Naive thymus-derived CD4-positive, alpha-beta T cell (primary cell): ENCODE measurements around the gene ACOXL. TPM values are rescaled to one million over a fixed set of nuclear protein-coding genes. Genes with fewer than 3 reads are reported as not detected.
A peak's percentile ranks its signal among the peaks of the same experiment; 100 is the strongest.

Source experiments
- ATAC-seq: fragments of 150-1000 bp; cut with Tn5 transposase; 2 replicates; pipeline ENCODE4 v1.10.0; 2021; ENCODE audit warnings: mild to moderate bottlenecking, moderate library complexity
- CTCF ChIA-PET: fragments of 350-600 bp; sonication (Branson Sonifier 250); formaldehyde crosslinking; loops from one replicate; lab custom pipeline; 2021; ENCODE audit warnings: antibody characterized with exemption; lab: Charles Lee
- POLR2A ChIA-PET: fragments of 350-600 bp; sonication (Branson Sonifier 250); formaldehyde crosslinking; loops from one replicate; lab custom pipeline; 2021; ENCODE audit warnings: antibody characterized with exemption, inconsistent platforms; lab: Charles Lee
- DNase-seq, 9 donors: peaks; one replicate each; pipeline versions ENCODE4 v3.0.0 to v3.0.0-alpha.2; 2020 to 2022; ENCODE audit warnings: mixed read lengths in 1 of 9
- H3K27ac ChIP-seq: one replicate; pipeline ENCODE4 v1.7.0; 2013; ENCODE audit warnings: mild to moderate bottlenecking, low read depth, low read length, moderate library complexity
- H3K27me3 ChIP-seq, 2 donors: one replicate each; pipeline ENCODE4 v1.7.0; 2013; ENCODE audit warnings: low read length in 2 of 2, mild to moderate bottlenecking in 2 of 2, moderate library complexity in 2 of 2; ENCODE audit not compliant: control insufficient read depth in 2 of 2, insufficient read depth in 2 of 2
- H3K36me3 ChIP-seq, 3 experiments: 1 replicate in 2 of 3; 2 replicates in 1 of 3; pipeline ENCODE4 v1.7.0; 2013; ENCODE audit warnings: low read length in 3 of 3, mild to moderate bottlenecking in 3 of 3, moderate library complexity in 1 of 3; ENCODE audit not compliant: insufficient read depth in 3 of 3, control insufficient read depth in 2 of 3
- H3K4me1 ChIP-seq, 2 donors: one replicate each; pipeline ENCODE4 v1.7.0; 2013; ENCODE audit warnings: low read length in 2 of 2, mild to moderate bottlenecking in 2 of 2, moderate library complexity in 1 of 2; ENCODE audit not compliant: control insufficient read depth in 2 of 2, insufficient read depth in 2 of 2
- H3K4me3 ChIP-seq: 2 replicates; pipeline ENCODE4 v1.7.0; 2013; ENCODE audit warnings: mild to moderate bottlenecking, low read length
- H3K9me3 ChIP-seq, 3 experiments: 1 replicate in 2 of 3; 2 replicates in 1 of 3; pipeline ENCODE4 v1.7.0; 2013; ENCODE audit warnings: low read length in 3 of 3; ENCODE audit not compliant: control insufficient read depth in 2 of 3
- H3K27ac Mint-ChIP-seq, 9 donors: one replicate each; pipeline ENCODE4 v1.8.0; 2020 to 2022; ENCODE audit warnings: mixed read lengths in 9 of 9, mild to moderate bottlenecking in 8 of 9, moderate library complexity in 5 of 9, inconsistent platforms in 2 of 9
- H3K27me3 Mint-ChIP-seq, 5 donors: one replicate each; pipeline ENCODE4 v1.8.0; 2021 to 2022; ENCODE audit warnings: mixed read lengths in 5 of 5, mild to moderate bottlenecking in 1 of 5
- H3K36me3 Mint-ChIP-seq, 5 donors: one replicate each; pipeline ENCODE4 v1.8.0; 2020 to 2022; ENCODE audit warnings: mixed read lengths in 5 of 5, mild to moderate bottlenecking in 3 of 5, inconsistent platforms in 1 of 5
- H3K4me1 Mint-ChIP-seq, 7 donors: one replicate each; pipeline ENCODE4 v1.8.0; 2020 to 2022; ENCODE audit warnings: mixed read lengths in 7 of 7, mild to moderate bottlenecking in 3 of 7, inconsistent platforms in 1 of 7
- H3K4me3 Mint-ChIP-seq, 10 donors: one replicate each; pipeline ENCODE4 v1.8.0; 2020 to 2022; ENCODE audit warnings: mild to moderate bottlenecking in 10 of 10, mixed read lengths in 10 of 10, moderate library complexity in 6 of 10, inconsistent platforms in 2 of 10
- H3K9me3 Mint-ChIP-seq, 11 donors: one replicate each; pipeline ENCODE4 v1.8.0; 2020 to 2022; ENCODE audit warnings: mixed read lengths in 11 of 11, mild to moderate bottlenecking in 4 of 11, inconsistent platforms in 1 of 11, moderate library complexity in 1 of 11
- intact Hi-C, 2 donors: fragments of 100-400 bp; cut with micrococcal nuclease; formaldehyde crosslinking; loops; one replicate each; pipeline ENCODE4 v1.15.1; 2023
- polyA plus RNA-seq, 2 donors: library from polyadenylated mRNA; unstranded; fragments of 300-500 nt; fragmentation: Illumina TruSeq; gene quantifications; one replicate each; pipeline ENCODE4 v1.2.3, GENCODE V29; 2021
- total RNA-seq, 6 experiments: library from RNA in 5 of 6; stranded (reverse) in 5 of 6; gene quantifications; 1 replicate in 5 of 6; 2 replicates in 1 of 6; pipeline ENCODE4 v1.2.3 and lab custom pipeline; 2021 to 2026

ACOXL gene
- total and polyA plus RNA-seq, 7 experiments from 2014 or later = 0.29 TPM; not detected in 6

DNA sequence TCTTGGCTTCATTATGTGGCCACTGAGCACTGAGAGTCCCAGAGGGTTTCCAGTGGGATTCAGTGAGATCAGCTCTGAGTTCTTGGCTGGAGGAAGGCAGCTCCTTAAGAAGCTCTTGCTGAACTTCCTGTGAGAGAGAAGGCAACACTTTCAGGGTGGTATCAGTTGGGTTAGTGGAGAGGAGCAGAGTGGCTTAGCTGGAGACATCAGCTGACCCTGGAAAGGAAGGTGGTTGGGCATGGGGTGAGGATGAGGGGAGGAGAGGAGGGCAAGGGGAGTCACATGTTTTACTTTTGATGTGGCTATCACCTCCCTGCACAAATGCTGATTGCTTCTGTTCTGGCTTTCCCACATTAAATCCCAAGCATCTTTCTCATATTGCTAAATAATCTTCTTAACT lies 95.1 kb downstream of the ACOXL start:
- CTCF ChIA-PET = no interaction called here
- peaks cover 0 to 11% (median 0%) of the 10 kb centered on the region in 5 donors for H3K36me3 Mint-ChIP-seq
- Histone ChIP-seq H3K4me1 (peaks cover 0 to 7% of the 10 kb centered on the region in 2 donors), H3K4me3 (no peak overlapping the region), H3K27me3 (no peaks in the 10 kb centered on the region), H3K27ac (no peak overlapping the region), H3K36me3 (no peaks in the 10 kb centered on the region), H3K9me3 (no peaks in the 10 kb centered on the region)
- ATAC-seq (no peak), DNase-seq (no peak)
- peaks cover 4 to 18% (median 8%) of the 10 kb centered on the region in 7 donors for H3K4me1 Mint-ChIP-seq
- no peak overlapping the region for H3K4me3 Mint-ChIP-seq
- peaks cover 0 to 24% (median 12%) of the 10 kb centered on the region in 11 donors for H3K9me3 Mint-ChIP-seq
- peak overlapping the region in 2 of 9 donors; percentile 60 to 65 for H3K27ac Mint-ChIP-seq
- POLR2A ChIA-PET = no interaction called here
- peaks cover 0 to 67% (median 0%) of the 10 kb centered on the region in 5 donors for H3K27me3 Mint-ChIP-seq
- intact Hi-C loops = no loop called here

- CTCF ChIA-PET = no interaction called here
Observed at GRCh38 chr2:110828330-110828729, 96.0 kb downstream of the ACOXL start.

GRCh38 chr2:110829413-110830146 lies 97.2 kb downstream of the ACOXL start:
- ATAC-seq (no peak), DNase-seq (no peak)
- no peaks in the 10 kb centered on the region for H3K9me3 ChIP-seq
- Mint-ChIP-seq H3K36me3 (peaks cover 0 to 5% (median 0%) of the 10 kb centered on the region in 5 donors), H3K4me3 (no peak overlapping the region), H3K9me3 (peaks cover 0 to 13% (median 4%) of the 10 kb centered on the region in 11 donors), H3K4me1 (peaks cover 4 to 19% (median 8%) of the 10 kb centered on the region in 7 donors), H3K27me3 (peaks cover 0 to 72% (median 3%) of the 10 kb centered on the region in 5 donors), H3K27ac (no peak overlapping the region)
- intact Hi-C loops = no loop called here
- H3K27ac ChIP-seq = no peak overlapping the region
- no peaks in the 10 kb centered on the region for H3K36me3 ChIP-seq
- H3K27me3 ChIP-seq = no peaks in the 10 kb centered on the region
- ChIA-PET POLR2A (no interaction called here), CTCF (no interaction called here)
- H3K4me3 ChIP-seq = no peak overlapping the region
- peaks cover 0 to 7% of the 10 kb centered on the region in 2 donors for H3K4me1 ChIP-seq

More at GRCh38 chr2:110828330-110828729, 96.0 kb downstream of the ACOXL start:
- Histone ChIP-seq H3K27ac (no peak overlapping the region), H3K9me3 (no peaks in the 10 kb centered on the region), H3K4me1 (peaks cover 0 to 7% of the 10 kb centered on the region in 2 donors), H3K36me3 (no peaks in the 10 kb centered on the region), H3K4me3 (no peak overlapping the region), H3K27me3 (no peaks in the 10 kb centered on the region)
- peaks cover 0 to 71% (median 0%) of the 10 kb centered on the region in 5 donors for H3K27me3 Mint-ChIP-seq
- peaks cover 0 to 24% (median 12%) of the 10 kb centered on the region in 11 donors for H3K9me3 Mint-ChIP-seq
- ATAC-seq (no peak), DNase-seq (no peak)
- H3K4me1 Mint-ChIP-seq = peaks cover 4 to 18% (median 8%) of the 10 kb centered on the region in 7 donors
- H3K36me3 Mint-ChIP-seq = peaks cover 0 to 11% (median 0%) of the 10 kb centered on the region in 5 donors
- POLR2A ChIA-PET = no interaction called here
- H3K27ac Mint-ChIP-seq = no peak overlapping the region
- intact Hi-C loops = no loop called here
- H3K4me3 Mint-ChIP-seq = no peak overlapping the region

- Histone ChIP-seq H3K4me3 (no peak overlapping the region), H3K36me3 (no peaks in the 10 kb centered on the region), H3K27ac (no peak overlapping the region), H3K4me1 (no peaks in the 10 kb centered on the region), H3K27me3 (no peaks in the 10 kb centered on the region), H3K9me3 (no peaks in the 10 kb centered on the region)
- Mint-ChIP-seq H3K36me3 (no peaks in the 10 kb centered on the region), H3K4me3 (no peak overlapping the region), H3K4me1 (peaks cover 0 to 12% (median 0%) of the 10 kb centered on the region in 7 donors), H3K9me3 (no peaks in the 10 kb centered on the region), H3K27ac (no peak overlapping the region), H3K27me3 (peaks cover 0 to 47% (median 3%) of the 10 kb centered on the region in 5 donors)
- ChIA-PET POLR2A (no interaction called here), CTCF (no interaction called here)
- DNase-seq = no peak
- intact Hi-C loops = no loop called here
- no peak for ATAC-seq
Observed at GRCh38 chr2:110832740-110833139, 100.4 kb downstream of the ACOXL start.

GRCh38 chr2:110834134-110834827 lies 101.9 kb downstream of the ACOXL start:
- intact Hi-C loops = no loop called here
- ChIA-PET CTCF (no interaction called here), POLR2A (no interaction called here)
- no peak overlapping the region for H3K4me3 Mint-ChIP-seq
- peaks cover 0 to 42% (median 3%) of the 10 kb centered on the region in 5 donors for H3K27me3 Mint-ChIP-seq
- no peak overlapping the region for H3K27ac Mint-ChIP-seq
- Histone ChIP-seq H3K4me3 (no peak overlapping the region), H3K4me1 (no peaks in the 10 kb centered on the region), H3K9me3 (no peaks in the 10 kb centered on the region), H3K27ac (no peak overlapping the region), H3K27me3 (no peaks in the 10 kb centered on the region), H3K36me3 (no peaks in the 10 kb centered on the region)
- no peaks in the 10 kb centered on the region for H3K36me3 Mint-ChIP-seq
- peaks cover 0 to 15% (median 6%) of the 10 kb centered on the region in 7 donors for H3K4me1 Mint-ChIP-seq
- no peaks in the 10 kb centered on the region for H3K9me3 Mint-ChIP-seq
- no peak for DNase-seq
- ATAC-seq = no peak

DNA sequence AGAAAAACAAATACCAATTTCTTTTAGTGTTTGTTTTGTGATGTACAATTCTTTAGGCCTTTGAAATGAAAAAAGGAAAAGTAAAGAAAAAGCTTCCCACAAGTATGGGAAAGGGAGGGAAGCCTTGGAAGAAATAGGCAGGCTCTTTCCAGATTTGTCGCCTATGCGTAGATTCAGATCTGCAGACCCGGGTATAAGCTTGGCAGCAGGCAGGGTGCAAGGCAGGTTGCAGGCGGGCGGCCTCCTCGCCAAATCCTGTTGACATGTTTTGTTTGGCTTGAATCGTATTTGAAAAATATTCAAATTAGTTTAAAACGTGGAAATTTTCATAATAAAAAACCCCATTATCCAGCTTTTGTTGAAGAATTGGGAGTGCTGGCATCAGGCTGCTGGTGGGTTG lies 104.3 kb downstream of the ACOXL start:
- Histone ChIP-seq H3K27ac (no peak overlapping the region), H3K4me3 (no peak overlapping the region), H3K36me3 (no peaks in the 10 kb centered on the region), H3K27me3 (no peaks in the 10 kb centered on the region), H3K4me1 (no peaks in the 10 kb centered on the region), H3K9me3 (no peaks in the 10 kb centered on the region)
- Mint-ChIP-seq H3K9me3 (no peaks in the 10 kb centered on the region), H3K27me3 (peaks cover 0 to 46% (median 4%) of the 10 kb centered on the region in 5 donors), H3K27ac (no peak overlapping the region), H3K4me3 (no peak overlapping the region), H3K36me3 (no peaks in the 10 kb centered on the region), H3K4me1 (peaks cover 0 to 20% (median 8%) of the 10 kb centered on the region in 7 donors)
- intact Hi-C loops = no loop called here
- CTCF ChIA-PET = no interaction called here
- POLR2A ChIA-PET = no interaction called here
- no peak for DNase-seq
- ATAC-seq = no peak
